Right lobe of liver (tissue), 4 donors: Measurements from ENCODE around the gene UNC13D.

ENCODE experiments used
- CTCF ChIP-seq, 4 donors: fragments of 200-600 bp in 3 of 4; fragments of 450-650 bp in 1 of 4; IDR thresholded peaks; one replicate each; pipeline versions ENCODE4 v1.5.1 to v1.8.0; 2016 to 2022; ENCODE audit warnings: antibody characterized with exemption in 4 of 4, mild to moderate bottlenecking in 2 of 4
- POLR2A ChIP-seq: fragments of 450-650 bp; IDR thresholded peaks from one replicate; pipeline ENCODE4 v1.6.1; 2017; ENCODE audit warnings: antibody characterized with exemption, mild to moderate bottlenecking
- donor health status: DM: no; HTN: no; CAD: no.
- donor health status: DM: no; HTN: no; CAD: no.
- donor health status: DM: no; HTN: yes; CAD: no.

- TF ChIP-seq CTCF (IDR thresholded peaks at IDR 0.05): no peak
- TF ChIP-seq POLR2A: no peak
Observed at GRCh38 chr17:75891605-75892555, 47.7 kb upstream of the UNC13D start.
